ENCODE results near the gene SLC1A3.
A peak's percentile ranks its signal among the peaks of the same experiment; 100 is the strongest.

The SLC1A3 gene

DNA sequence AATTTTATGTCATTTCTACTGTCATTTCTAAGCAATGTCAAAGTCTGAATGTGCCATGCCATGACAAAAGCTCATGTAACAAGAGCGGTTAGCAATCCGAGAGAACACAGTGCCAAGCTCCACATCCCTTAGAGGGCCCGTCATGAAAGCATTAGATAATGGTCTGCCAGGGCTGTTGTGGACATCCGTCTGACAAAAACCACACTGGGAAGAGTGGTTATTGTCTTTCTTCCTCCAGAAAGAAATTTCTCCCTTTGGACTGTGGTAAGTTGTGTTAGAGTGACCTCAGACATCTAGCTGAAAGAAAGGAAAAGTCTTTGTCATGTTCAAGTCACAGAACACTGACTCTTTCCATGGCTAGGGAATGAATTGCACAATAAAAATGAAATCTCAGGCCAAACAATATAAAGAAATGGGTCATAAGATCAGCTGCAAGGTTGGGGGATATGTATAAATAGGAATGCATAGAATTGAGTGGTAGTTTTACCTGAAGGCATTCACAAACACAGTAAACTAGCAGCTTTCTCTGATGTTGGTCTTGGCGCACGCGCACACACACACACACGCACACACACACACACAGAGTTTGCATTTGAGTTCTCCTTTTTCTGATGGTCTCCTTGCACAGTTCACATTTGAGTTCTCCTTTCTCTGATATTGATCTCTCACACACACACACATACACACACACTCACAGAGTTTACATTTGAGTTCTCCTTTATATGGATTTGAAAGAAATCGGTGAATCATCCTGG, 5.3 kb downstream of the SLC1A3 start:
- TF ChIP-seq ZBTB7A (IDR thresholded peaks at IDR 0.05; ENCODE audit: low read depth) (no peak), TCF12 (IDR thresholded peaks at IDR 0.05; ENCODE audit: low read depth) (no peak), YY1 (IDR thresholded peaks at IDR 0.05; ENCODE audit: low read depth) (no peak), TAF1 (IDR thresholded peaks at IDR 0.05; ENCODE audit: low read depth) (no peak), CEBPB (IDR thresholded peaks at IDR 0.05) (no peak), EGR1 (IDR thresholded peaks at IDR 0.05) (no peak)
- TF ChIP-seq, protein P1, sequence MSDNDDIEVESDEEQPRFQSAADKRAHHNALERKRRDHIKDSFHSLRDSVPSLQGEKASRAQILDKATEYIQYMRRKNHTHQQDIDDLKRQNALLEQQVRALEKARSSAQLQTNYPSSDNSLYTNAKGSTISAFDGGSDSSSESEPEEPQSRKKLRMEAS (IDR thresholded peaks at IDR 0.05): no peak
- TF ChIP-seq, protein P2, sequence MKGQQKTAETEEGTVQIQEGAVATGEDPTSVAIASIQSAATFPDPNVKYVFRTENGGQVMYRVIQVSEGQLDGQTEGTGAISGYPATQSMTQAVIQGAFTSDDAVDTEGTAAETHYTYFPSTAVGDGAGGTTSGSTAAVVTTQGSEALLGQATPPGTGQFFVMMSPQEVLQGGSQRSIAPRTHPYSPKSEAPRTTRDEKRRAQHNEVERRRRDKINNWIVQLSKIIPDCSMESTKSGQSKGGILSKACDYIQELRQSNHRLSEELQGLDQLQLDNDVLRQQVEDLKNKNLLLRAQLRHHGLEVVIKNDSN (IDR thresholded peaks at IDR 0.05): no peak

DNA sequence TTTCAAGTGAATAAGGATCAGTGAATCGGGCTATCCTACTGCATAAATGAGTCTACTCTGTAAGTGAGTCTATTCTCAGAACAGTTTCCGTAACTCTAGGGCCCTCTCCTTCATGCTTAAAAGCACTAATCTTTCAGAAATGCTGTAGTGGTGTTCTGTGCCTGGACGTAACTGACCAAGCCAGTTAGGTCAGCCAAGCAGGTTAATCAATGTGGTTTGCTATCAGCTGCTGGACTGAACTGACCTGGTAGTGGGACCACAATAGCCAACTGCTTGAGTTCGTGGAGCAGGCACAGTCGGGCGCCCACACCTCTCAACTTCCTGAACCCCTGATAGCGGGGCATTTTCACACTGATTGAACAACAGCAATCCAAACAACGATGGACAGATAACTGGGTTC, 6.8 kb downstream of the SLC1A3 start:
- no peak for TF ChIP-seq ZBTB7A (IDR thresholded peaks at IDR 0.05; ENCODE audit: low read depth)
- TF ChIP-seq, protein P1 (IDR thresholded peaks at IDR 0.05): no peak

GRCh38 chr5:36613771-36614656, 7.6 kb downstream of the SLC1A3 start:
- TF ChIP-seq, protein P3, sequence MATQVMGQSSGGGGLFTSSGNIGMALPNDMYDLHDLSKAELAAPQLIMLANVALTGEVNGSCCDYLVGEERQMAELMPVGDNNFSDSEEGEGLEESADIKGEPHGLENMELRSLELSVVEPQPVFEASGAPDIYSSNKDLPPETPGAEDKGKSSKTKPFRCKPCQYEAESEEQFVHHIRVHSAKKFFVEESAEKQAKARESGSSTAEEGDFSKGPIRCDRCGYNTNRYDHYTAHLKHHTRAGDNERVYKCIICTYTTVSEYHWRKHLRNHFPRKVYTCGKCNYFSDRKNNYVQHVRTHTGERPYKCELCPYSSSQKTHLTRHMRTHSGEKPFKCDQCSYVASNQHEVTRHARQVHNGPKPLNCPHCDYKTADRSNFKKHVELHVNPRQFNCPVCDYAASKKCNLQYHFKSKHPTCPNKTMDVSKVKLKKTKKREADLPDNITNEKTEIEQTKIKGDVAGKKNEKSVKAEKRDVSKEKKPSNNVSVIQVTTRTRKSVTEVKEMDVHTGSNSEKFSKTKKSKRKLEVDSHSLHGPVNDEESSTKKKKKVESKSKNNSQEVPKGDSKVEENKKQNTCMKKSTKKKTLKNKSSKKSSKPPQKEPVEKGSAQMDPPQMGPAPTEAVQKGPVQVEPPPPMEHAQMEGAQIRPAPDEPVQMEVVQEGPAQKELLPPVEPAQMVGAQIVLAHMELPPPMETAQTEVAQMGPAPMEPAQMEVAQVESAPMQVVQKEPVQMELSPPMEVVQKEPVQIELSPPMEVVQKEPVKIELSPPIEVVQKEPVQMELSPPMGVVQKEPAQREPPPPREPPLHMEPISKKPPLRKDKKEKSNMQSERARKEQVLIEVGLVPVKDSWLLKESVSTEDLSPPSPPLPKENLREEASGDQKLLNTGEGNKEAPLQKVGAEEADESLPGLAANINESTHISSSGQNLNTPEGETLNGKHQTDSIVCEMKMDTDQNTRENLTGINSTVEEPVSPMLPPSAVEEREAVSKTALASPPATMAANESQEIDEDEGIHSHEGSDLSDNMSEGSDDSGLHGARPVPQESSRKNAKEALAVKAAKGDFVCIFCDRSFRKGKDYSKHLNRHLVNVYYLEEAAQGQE (IDR thresholded peaks at IDR 0.05; ENCODE audit: low read depth): no peak
- no peak for TF ChIP-seq TEAD4 (IDR thresholded peaks at IDR 0.05)
- no peak for TF ChIP-seq TCF12 (IDR thresholded peaks at IDR 0.05; ENCODE audit: low read depth)
- no peak for TF ChIP-seq CREB1 (IDR thresholded peaks at IDR 0.05; ENCODE audit: low read depth)
- no peak for TF ChIP-seq FOXM1 (IDR thresholded peaks at IDR 0.05; ENCODE audit: borderline replicate concordance, low read depth)
- TF ChIP-seq EP300 (IDR thresholded peaks at IDR 0.05; ENCODE audit: borderline replicate concordance): no peak
- TF ChIP-seq, protein P1 (IDR thresholded peaks at IDR 0.05): no peak
- TF ChIP-seq CEBPB (IDR thresholded peaks at IDR 0.05): no peak
- no peak for TF ChIP-seq ZBTB7A (IDR thresholded peaks at IDR 0.05; ENCODE audit: low read depth)

DNA sequence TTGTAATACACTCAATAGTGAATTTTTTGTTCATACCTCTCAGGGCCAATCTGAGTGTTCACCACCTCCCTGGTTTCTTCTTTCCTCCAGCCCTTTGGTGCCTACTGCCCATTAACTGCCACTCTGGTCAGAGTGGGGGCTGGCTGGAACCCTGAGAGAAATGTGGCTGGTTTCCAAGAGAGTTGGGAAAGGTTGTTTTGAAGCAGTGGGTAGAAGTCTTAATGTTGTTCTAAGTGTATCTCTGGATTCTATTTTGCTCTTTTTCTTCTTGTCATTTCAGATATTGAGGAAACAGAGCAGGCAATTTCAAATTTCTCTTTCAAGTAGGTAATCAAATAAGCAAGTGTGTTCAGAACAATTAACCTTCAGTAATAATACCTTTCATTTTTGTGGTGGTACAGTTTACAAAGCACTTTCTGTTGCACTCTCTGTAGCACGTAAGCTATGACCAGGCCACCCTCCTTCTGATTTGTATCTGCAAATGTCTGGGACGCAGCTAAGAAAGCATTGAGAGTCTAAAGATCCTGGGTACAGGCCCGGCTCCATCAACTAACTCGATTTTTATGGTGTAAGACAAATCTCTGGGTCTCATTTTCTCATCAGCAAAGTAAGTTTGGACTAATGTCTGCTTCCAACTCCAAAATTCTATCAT, 8.4 kb downstream of the SLC1A3 start:
- TF ChIP-seq TAF1 (IDR thresholded peaks at IDR 0.05; ENCODE audit: low read depth) (no peak), EGR1 (IDR thresholded peaks at IDR 0.05) (no peak), NFIC (IDR thresholded peaks at IDR 0.05) (no peak), EP300 (IDR thresholded peaks at IDR 0.05; ENCODE audit: borderline replicate concordance) (no peak), TEAD4 (IDR thresholded peaks at IDR 0.05) (no peak), FOXM1 (IDR thresholded peaks at IDR 0.05; ENCODE audit: borderline replicate concordance, low read depth) (no peak), ZBTB7A (IDR thresholded peaks at IDR 0.05; ENCODE audit: low read depth) (no peak), RAD21 (IDR thresholded peaks at IDR 0.05; ENCODE audit: low read depth) (no peak), CEBPB (IDR thresholded peaks at IDR 0.05) (no peak)
- TF ChIP-seq, protein P3 (IDR thresholded peaks at IDR 0.05; ENCODE audit: low read depth): no peak
- TF ChIP-seq, protein P2 (IDR thresholded peaks at IDR 0.05): no peak
- TF ChIP-seq, protein P1 (IDR thresholded peaks at IDR 0.05): no peak

DNA sequence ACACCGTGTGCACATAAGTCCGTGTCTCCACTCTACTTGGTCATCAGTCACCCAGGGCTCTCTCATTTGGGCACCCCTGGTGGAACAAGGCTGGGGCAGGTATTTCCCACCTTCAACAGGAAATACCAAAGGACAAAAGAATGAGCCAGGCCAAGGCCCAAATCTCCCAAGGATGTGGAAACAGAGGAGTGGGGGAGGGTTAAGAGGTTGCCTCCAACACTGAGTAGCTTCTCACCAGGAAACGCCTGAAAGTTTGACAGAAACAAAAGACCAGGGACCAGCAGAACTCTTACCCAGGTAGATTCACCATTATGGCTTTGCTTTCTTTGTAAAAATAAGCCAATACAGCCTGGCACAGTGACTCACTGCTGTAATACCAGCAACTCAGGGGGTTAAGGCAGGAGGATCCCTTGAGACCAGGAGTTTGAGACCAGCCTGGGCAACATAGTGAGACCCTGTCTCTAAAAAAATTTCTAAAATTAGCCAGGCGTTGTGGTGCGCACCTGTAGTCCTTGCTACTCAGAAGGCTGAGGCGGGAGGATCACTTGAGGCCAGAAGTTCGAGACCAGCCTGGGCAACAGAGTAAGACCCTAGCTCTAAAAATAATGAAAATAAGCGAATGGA, 12.7 kb downstream of the SLC1A3 start:
- no peak for TF ChIP-seq EGR1 (IDR thresholded peaks at IDR 0.05)
- TF ChIP-seq TEAD4 (IDR thresholded peaks at IDR 0.05): peak; percentile 70
- peak; percentile 73 for TF ChIP-seq TCF12 (IDR thresholded peaks at IDR 0.05; ENCODE audit: low read depth)
- TF ChIP-seq, protein P2 (IDR thresholded peaks at IDR 0.05): no peak
- TF ChIP-seq CEBPB (IDR thresholded peaks at IDR 0.05): peak; percentile 70
- TF ChIP-seq EP300 (IDR thresholded peaks at IDR 0.05; ENCODE audit: borderline replicate concordance): peak; percentile 78; the same call in 1 of the 2 replicates
- TF ChIP-seq NFIC (IDR thresholded peaks at IDR 0.05): peak; percentile 68
- peak; percentile 24 for TF ChIP-seq RAD21 (IDR thresholded peaks at IDR 0.05; ENCODE audit: low read depth)
